ENCODE results near the gene IL1F10.

IL1F10 gene

DNA sequence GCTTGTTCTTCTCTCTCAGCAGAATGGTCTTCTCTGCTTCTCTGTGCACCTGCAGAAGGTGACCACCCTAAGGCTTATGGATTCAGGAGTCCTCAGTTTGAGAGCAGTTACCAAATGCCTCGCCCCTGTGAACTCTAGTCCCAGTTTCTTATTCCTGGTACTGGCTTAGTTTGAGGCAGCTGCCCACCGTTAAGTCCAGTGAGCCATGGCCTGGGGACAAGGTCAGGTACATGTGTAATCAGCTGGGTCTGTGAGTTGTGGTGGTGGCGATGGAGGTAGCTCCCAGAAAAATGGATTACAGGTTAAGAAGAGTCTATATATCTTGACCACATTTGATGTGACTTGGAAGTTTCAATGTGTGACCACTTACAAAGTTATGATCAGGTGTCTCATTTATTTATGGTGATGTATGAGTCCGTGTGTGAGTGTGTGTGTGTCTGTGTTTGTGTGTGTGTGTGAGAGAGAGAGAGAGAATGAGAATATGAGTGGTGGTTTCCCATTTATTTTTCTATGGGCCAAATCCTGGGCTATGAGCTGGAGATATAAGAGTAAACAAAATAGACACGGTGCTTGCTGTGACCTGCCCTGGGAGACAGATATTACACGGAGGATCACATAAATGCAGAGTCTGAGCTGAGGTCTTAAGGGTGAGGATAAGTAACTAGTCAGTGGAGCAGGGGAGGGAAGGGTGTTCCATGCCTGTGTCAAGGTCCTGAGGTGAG, 46.6 kb downstream of the IL1F10 start:
- no peak for DNase-seq

DNA sequence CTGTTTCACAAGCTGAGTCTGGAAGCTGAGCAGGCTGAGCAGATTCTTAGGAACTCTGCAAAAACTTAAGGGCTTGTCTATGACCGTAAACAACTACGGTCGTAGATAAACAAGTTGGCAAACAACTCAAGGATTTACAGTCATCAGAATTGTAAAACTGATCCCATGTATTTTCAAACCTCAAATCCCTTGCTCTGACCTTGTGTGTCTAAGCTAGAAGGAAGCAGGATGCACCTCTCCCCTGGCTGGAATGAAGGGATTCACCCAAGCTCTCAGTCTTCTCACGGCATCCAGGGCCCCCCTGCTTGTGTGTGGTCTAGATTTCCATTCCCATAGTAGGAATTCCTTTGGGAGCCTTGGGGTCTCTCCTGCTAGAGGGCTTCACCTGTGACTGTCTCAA, 47.2 kb downstream of the IL1F10 start:
- DNase-seq = no peak

DNA sequence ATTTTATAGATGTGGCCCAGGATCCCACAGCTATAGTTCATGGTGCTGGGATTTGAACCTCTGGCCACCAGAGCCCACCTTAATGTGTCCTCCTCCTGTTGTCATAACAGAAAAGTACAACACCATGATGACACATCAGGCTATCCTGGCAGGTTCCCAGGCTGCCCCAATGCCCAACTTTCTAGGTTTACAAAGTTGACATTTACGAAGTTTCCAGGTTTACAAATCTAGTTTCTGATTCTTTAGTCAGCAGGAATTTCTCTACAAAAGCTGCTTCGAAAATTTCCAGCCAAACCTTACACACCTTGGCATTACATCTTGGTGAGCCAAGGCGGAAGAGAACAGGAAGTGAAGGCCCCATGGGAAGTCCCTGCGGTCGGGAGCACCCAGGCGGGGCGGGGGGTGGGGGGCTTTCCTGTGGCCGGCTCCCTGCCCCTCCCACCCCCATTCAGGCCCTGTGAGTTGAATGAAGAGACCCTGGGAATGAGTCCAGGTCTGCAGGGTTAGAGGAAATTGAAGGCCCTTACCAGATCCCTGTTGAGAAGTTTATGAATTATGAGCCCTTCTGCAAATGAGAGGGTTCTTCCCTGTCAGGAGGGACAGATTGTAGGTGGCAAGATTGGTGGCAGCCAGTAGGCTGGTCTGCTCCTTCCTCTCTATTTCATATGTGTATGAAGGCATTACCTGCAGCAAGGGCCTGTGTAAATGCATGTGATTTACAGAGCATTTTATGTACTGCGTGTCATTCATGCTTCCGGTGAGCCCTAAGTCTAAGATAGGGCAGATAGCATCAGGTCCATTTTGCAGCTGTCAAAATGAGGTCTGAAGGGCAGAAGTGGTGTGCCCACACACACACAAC, 48.6 kb downstream of the IL1F10 start:
- DNase-seq = no peak

DNA sequence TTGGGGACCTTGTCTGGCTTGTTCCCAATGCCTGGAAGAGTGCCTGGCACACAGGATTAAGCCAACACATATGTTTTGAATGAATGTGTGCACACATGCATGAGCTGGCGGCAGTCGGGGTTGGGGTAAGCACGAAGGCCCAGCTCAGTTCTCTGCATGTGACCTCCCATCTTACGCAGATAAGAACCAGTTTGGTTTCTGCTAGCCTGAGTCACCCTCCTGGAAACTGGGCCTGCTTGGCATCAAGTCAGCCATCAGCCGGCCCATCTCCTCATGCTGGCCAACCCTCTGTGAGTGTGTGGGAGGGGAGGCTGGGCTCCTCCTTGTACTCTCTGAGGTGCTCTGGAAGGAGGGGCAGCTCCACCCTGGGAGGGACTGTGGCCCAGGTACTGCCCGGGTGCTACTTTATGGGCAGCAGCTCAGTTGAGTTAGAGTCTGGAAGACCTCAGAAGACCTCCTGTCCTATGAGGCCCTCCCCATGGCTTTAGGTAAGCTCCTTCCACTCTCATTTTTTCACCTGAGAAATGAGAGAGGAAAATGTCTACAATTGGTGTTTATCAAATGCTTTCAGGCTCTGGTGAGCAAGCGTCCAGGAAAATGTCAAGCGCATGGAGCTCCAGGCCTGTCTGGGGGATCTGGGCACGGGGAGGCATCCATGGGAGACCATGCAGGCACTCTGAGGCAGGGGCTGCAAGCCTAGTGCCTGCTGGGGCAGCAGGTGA, 49.9 kb downstream of the IL1F10 start:
- no peak for DNase-seq

DNA sequence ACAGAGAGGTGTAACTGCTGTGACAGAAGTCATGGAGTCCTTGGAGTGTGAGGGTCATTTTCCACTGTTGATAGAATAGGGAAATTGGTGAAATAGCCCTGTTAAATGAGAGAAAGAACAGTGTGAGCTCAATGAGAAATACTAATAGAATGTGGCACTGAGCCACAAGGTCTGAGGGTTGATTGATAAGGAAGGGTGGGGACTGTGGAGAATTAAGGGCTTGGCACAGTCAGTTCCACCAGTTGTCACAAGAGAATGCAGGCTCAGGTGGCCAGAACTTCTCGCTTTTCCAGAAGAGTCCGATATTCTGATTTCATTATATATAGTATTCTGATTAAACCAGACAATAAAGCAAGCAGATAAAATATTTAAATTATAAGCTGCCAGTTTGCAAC, 50.5 kb downstream of the IL1F10 start:
- no peak for DNase-seq

DNA sequence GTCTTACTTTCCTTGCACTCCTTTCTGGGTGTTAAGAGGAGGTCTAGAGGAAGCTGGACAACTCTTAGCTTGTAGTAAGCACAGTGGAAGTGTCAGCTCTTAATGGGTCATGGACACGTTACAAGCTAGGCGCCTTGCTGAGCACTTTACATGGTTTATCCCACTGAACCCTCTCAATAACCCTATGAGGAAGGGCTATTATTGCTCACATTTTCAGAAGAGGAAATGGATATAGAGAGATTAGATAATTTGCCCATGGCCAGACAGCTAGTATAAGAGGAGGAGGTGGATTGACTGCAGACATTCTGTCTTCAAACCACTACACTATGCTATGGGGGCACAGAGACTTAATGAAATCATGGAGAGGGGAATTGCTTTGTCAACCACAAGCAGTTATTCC, 51.3 kb downstream of the IL1F10 start:
- no peak for DNase-seq

DNA sequence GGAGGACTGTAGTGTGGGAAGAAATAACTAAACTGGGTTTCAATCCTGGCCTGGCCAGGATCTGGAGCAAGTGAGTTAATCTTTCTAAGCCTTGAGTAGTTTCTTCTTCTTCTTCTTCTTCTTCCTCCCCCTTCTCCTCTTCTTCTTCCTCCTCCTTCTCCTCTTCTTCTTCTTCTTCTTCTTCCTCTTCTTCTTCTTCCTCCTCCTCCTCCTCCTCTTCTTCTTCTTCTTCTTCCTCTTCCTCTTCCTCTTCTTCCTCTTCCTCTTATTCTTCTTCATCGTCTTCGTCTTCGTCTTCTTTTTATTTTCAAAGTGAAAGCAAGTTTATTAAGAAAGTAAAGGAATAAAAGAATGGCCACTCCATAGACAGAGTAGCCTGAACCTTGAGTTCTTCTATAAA, 53.1 kb downstream of the IL1F10 start:
- DNase-seq = no peak

DNA sequence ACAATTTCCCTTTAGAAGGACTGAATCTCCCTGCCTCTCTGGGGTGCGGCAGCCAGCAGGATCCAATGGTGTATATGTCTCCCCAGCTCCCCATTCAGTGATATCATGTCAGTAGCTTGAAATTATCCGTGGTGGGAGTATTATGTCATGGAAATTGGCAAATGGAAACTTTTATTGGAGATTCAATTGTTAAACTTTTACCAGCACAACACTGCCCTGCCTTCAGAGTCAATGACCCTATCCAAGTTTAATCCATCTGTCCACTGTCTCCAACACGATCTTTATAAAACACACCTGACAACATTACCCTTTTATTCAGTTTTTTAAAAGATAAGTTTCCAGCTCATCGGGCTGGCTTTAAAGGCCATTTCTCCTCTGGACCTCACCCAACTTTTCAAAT, 54.6 kb downstream of the IL1F10 start:
- DNase-seq = no peak

DNA sequence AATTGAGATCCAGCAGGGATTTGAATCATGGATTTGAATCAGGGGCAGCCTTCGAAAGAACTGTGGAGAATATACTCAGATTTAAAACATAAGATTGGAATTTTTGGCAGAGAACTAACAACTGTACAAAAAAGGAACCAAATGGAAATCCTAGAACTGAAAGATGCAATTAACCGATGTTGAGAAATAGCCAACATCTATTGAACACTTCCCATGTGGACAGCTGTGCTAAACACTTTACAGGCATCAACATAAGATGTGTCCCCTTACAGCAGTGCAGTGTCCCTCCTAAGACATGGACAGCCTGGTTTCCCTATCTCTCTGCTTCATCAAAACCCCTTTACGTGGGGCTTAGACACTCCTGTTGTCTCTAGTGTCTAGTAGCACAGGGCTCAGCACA, 56.0 kb downstream of the IL1F10 start:
- no peak for DNase-seq

DNA sequence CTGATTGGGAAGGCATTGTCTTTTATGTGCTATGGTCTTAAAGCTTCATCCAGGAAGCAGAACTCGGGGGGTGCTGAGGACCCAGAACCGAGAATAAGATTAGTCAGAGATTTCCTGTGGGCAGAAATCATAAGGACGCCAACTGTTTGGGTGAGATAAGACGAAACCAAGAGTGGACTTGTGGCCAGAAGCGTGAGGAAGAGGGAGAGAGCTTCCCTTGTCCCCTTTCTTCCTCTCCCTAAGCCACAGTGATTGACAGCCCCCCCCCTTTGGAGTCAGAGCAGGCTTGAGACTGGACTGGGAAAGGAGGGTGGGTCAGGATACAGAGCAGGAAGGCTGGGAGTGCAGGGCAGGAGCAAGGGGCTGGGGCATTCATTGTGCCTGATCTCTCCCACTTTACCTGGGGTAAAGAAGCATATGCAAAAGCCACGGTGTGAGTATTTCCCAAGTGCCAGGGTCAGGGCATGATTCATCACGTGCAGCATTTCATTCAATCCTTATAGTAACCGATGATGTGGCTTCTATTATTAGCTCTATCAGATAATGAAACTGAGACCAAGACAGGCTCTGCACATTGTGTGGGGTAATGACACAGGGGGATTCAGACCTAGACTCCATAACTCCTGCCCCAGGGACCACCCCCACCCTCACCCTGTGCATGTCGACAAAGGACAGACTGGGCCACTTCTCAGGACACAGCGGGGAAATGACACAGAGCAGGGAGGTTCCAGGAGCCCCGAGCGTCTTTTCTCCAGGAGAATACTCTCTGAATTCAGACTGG, 56.6 kb downstream of the IL1F10 start:
- no peak for DNase-seq
